DMS153 treated with DMSO at 0.1 percent for 48 hours (cell line): ENCODE data around the gene OR6B1.
"Not testable (repeated sequence)": the region's sequence is repeated elsewhere in the genome, so short reads cannot be mapped to it uniquely, and the experiment has no call there.

Source experiments
- DNase-seq: peaks from one replicate; lab custom pipeline; 2025; ENCODE audit not compliant: unreplicated experiment; lab: John Stamatoyannopoulos, UW

The OR6B1 gene

DNA sequence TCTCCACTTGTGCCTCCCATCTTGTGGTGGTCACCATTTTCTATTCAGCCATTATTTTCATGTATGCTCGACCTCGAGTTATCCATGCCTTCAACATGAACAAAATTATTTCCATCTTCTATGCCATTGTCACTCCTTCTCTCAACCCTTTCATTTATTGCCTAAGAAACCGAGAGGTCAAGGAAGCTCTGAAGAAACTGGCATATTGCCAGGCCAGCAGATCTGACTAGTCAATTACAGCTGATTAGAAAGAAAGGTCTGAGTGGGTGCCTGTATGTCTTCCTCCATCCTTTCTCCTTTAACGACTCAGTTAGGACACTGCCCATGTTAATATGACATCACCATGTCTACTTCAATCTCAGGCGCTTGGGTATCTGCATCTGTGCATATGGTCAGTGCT lies 4.6 kb downstream of the OR6B1 start:
- DNase-seq, result no peak

DNA sequence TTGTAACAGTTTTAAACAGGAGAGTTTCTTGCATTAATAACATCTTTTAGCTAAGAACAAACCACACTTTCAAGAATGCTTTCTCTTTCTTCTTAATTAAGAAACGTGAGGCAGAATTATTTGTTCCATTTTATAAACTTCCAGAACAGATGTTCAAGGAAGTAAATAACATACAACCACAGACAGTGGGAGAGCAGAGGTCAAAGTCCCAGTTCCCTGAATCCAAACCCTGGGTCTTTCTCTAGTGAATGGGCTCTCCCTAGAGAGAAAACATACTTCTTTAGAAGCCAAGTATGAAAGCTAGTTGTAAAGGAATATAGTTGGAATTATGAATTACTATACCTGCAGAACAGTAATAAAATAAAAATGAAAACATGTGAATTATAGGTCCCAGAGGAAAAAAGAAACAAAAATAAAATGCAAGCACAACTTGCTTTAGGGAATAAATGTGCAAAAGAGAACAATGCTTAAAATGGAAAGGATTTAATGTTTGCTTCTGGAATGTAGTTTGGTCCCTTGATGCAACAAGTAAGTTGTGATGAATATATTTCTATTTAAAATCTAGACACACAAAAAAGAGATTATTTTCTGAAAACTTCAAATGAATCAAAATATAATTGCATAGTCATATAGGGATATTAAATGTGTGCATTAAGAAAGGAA lies 6.0 kb downstream of the OR6B1 start:
- no peak for DNase-seq

DNA sequence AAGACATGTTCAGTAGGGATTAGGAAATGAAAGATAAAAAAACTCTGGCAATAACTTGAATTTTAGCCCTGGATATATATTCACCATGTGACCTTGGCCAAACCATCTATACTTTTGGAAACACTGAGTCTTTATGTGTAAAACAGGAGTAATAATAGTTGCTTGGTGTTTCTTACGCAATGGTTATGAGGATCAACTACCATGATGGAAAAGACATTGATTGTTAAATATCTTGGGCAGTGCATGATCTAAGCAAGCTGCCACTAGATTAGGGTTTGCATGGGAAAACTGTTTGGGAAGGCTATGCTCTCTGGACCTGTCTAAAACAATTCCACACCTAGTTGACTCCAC lies 6.5 kb downstream of the OR6B1 start:
- no peak for DNase-seq

DNA sequence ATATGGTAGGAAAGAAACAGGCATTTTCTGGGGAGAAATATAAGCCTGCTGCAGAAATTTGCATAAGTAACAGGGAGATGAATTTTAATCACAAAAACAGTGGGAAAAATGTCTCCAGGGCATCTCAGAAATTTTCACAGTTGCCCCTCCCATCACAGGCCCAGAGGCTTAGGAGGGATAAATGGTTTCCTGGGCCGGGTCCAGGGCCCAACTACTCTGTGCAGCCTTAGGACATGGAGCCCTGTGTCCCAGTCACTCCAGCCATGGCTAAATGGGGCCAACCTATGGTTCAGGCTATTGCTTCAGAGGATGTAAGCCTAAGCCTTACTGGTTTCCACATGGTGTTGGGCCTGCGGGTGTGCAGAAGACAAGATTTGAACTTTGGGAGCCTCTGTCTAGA lies 9.2 kb downstream of the OR6B1 start:
- DNase-seq, result no peak

DNA sequence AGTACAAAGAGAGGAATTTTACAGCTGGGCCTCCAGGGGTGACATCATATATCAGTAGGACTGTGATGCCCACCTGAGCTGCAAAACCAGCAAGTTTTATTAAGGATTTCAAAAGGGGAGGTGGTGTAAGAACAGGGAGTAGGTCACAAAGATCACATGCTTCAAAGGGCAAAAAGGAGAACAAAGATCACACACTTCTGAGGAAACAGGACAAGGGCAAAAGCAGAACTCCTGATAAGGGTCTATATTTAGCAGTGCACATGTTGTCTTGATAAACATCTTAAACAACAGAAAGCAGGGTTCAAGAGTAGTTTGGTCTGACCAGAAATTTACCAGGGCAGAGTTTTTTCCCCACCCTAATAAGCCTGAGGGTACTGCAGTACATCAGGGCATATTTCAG lies 9.9 kb downstream of the OR6B1 start:
- DNase-seq, result not testable (repeated sequence)

DNA sequence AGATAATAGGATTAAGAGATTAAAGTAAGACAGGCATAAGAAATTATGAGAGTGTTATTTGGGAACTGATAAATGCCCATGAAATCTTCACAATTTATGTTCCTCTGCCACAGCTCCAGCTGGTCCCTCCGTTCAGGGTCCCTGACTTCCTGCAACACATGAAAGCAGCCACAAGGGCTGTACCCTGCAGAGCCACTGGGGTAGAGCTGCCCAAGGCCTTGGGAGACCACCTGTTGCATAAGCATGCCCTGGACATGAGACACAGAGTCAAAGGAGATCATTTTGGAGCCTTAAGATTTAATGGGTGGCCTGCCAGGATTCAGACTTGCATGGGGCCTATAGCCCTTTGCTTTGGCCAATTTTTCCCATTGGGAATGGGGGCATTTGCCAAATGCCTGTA lies 10.7 kb downstream of the OR6B1 start:
- DNase-seq, result not testable (repeated sequence)

DNA sequence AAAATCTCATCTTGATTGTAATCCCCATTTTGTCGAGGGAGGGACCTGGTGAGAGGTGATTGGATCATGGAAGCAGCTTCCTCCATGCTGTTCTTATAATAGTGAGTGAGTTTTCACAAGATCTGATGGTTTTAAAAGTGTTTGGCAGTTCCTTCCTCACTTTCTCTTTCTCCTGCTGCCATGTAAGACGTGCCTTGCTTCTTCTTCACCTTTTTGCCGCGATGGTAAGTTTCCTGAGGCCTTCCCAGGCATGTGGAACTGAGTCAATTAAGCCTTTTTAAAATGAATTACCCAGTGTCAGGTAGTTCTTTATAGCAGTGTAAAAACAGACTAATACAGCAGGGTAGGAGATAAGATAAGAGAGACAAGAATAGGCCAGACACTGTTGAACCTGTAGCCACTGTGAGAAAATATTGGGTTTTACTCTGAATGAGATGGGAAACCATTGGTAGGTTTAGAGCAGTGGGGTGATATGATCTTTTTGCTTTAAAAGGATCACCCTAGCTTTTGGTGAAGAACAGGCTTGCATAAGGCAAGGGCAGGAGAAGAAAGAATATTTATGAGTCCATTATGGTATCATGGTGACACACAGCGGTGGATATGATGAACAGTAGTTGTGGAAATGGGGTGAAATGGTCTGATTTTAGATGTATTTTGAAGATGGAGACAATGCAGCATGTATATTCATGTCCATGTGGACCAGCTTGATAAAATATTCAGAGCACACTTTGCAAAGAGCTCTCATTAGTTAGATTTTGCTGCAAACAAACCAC lies 11.5 kb downstream of the OR6B1 start:
- no peak for DNase-seq

DNA sequence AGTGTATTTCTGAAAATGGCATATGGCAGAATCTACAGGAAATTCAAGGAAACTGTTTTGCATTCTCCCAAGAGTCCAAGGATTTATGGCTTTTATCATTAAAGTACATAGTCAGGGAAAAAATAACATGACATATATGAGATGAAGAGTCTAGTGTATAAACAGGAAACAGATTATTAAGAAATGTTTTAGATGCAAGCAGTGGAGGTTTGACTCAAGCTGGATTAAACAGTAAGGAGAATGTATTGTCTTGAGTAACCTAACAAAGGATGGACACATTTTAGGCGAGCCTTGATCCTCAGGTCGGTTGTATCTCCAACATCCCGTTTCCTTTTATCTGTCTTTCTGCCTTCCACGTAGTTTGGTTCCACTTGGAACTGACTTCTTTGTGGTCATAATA lies 17.9 kb downstream of the OR6B1 start:
- DNase-seq, result no peak

DNA sequence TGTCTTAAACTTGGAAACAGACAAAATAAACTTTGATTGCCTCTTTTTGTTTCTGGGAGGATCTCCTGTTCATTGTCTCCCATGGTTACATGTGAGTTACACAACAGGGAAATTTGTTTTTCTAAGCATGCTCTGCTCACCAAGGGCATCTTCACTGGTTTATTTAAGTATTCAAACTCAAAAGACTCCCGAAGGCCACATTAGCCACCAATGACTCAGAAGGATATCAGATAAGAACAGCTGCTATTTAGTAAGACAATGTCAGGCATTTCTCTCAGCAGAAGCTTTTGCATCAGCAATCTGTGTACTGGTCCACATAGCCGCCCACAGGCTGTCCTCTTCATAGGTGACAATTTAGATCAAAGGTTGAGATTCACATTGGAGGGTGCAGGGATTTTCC lies 19.3 kb downstream of the OR6B1 start:
- DNase-seq, result no peak

DNA sequence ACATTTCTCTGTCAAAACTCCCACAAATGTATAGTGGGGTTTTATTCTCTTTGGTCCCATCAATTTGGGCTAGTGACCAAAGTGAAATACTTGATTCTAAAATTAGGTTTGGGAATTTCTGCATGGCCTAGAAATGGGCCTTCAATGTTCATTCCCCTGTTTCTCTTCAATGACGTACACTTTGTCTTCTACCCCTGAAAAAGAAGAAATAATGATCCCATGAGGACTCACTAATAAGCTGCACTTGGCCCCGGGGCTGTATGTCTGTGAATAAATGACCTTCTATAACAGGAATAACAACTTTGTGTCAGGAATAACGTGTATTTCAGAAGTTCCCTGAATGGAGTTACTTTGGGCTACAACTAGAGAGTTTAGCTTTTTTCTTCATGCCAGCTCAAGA lies 20.2 kb downstream of the OR6B1 start:
- no peak for DNase-seq

DNA sequence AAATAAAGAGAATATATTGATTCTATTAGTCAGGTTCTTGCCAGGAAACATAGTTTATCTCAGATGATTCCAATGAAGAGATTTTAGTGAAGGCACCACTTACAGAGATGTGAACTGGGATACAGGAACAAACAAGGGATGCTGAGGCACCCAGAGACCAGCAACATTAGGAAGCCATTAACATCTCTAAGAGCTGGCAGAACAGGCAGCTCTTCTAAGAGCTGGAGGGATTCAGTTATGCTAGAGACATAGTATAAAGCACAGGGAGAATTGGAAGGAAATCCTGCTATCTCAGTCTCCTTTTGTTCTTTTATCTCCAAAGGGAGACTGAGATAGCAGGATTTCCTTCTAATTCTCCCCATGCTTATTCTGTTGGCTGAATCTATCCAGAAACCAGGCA lies 22.0 kb downstream of the OR6B1 start:
- DNase-seq, result no peak

DNA sequence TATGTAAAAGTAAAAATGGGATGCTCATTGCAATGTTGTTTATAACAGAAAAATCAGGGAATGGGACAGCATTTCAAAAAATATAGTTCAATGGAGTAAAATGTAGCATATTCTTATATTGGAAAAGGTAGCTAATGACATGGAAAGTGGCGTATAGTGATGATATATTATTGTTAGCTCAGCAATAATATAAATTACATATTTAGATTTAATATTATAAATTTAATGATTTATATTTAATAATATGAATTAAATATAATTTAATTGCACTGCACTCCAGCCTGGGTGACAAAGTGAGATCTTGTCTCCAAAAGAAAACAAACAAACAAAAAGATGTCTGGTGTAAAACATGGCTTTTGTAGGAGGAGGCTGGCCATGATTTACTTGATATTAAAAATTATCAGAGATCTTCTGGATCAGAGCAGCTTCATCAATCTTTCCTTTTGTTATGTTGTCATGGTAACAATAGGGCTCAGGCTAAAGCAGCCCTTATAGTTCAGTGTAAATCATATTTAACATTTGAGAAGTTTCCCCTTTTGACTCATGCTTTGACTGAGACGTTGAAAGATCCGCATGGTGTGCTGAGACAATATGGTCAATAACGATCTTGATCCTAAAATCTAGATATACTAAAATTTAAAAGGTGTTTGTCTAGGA lies 23.2 kb downstream of the OR6B1 start:
- no peak for DNase-seq

DNA sequence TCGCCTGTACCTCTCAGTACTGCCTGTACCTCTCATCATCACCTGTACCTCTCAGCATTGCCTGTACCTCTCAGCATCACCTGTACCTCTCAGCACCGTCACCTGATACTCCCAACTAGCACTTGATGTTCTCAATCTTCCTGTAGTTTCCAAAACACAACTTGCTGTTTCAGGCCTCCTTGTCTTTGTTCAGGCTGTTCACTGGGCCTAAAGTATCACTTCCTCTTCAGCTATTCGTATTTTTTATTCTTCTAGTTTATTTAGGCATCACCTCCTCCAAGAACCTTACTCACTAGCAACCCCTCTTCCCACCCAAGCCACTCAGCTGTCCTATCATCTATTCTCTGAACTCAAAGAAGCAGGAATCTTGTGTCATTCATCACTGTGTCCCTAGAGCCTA lies 24.1 kb downstream of the OR6B1 start:
- DNase-seq, result no peak

DNA sequence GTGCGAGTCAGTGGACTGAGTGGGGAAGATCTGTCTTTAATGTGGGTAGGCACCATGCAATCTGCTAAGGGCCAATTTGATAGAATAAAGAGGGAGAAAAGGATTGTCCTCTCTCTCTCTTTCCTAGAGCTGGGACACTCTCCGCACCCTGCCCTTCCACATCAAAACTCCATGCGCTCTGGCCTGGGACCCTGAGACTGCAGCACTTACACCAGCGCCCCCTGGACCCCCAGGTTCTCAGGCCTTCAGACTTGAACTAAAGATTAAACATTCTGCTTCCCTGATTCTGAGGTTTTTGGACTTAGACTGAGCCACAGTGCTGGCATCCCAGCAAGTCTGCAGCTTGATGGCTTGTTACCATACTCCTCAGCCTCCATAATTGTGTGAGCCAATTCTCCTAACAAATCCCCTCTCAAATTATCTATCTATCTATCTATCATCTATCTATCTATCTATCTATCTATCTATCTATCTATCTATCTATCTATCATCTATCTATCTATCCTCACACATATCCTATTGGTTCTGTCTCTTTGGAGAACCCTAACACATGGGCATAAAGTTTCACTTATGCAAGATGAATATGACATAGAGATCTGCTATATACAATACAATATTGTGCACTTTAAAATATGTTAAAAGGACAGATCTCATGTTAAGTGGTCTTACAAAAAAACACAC lies 26.2 kb downstream of the OR6B1 start:
- DNase-seq, result no peak

DNA sequence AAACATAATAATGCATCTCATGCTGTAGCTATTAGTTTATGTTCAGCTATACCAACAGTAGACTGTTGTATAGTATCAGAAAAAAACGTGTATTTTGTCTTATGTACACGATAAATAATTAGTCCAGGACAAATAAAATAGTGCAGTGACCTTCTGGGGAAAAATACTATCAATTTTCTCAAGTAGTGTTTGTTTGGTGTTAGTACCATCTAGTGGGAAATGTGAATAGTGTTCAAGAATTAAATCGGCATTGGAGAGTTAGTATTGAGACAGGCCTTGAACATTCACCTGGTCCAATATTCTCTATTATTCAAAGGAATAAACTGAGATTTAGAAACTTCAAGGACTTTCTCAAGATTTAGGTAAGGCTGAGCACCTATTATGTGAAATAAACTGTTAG lies 26.9 kb downstream of the OR6B1 start:
- DNase-seq, result no peak

DNA sequence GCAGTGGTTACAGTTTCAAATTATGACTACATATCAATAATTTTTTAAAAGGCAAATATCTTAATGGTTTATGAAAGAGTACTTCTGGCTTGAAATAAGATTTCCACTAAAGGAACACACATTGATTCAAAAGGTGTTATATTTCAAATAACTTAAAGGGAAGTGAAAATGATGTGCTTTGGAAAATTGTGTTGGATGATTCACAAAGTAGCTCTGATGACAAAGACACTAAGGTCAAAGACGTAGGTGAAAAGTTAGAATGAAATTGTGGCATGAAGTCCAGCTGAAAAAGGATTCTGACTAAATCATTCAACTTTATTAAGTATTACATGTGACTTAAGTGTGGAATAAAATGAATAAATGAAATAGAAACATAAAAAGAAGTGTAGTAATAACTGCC lies 27.9 kb downstream of the OR6B1 start:
- no peak for DNase-seq

DNA sequence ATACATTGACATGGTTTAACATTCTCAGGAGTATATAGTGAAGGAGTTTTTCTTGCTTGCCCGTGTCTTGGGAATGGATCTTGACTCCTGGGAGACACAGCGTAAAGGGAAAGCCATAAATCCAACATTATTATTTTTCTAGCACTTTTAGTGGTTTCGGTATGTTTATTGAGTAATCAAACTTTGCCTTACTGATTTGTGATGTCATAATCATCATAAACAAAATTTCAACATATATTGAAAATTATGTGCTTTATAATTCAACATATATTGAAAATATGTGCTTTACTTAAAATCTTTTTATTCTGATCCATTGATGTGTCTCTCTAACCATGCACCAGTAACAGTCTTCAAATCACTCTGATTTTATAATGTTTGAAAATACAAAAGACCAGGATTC lies 28.4 kb downstream of the OR6B1 start:
- DNase-seq, result no peak

DNA sequence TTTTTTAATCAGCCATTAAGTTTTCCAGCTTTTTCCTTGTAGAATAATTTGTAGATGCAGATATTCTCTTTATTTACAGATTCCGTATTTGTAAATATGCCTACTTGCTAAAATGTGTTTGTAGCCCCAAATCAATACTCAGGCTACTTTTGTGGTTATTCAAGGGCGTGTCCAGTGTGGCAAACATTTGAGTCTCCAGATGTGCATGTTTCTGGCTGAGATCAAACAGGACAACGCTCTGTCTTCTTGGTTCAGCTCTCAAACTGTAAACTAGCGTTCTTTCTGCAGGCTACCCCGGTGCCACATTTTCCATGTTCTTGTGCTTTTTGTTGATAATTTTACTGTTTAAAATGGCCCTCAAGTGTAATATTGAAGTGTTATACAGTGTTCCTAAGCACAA lies 32.4 kb downstream of the OR6B1 start:
- DNase-seq, result no peak

DNA sequence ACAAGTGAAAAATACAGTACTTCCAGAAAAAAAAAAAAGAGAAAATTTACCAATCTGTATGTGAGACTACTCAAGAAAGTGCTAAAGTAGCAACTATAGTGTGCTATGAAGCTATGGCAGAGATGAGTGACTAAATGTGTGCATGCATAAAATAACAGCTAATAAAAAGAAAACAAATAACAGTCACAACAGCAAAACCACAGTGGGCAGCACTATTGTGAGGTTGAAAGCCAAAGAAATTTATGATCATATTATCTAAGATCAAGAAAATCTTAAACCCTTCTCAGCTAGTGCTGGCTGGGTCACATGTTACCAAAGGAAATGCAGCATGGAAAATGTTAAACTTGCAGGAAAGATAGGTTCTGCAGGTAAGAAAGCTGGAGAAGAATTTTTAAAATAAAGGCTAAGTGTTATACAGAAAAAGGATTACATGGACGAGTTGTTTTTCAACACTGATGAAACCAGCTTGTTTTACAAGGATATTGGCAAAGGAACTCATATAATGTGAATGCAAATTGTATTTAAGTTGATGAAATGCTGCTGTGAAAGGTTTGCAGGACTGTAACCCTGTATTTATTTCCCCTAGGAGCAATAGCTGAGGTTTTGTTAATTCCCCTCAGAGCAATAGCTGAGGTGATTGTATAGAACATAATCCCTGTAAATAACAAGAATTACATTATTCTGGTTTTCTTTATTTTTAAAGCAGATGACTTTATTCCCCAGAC lies 33.0 kb downstream of the OR6B1 start:
- no peak for DNase-seq

DNA sequence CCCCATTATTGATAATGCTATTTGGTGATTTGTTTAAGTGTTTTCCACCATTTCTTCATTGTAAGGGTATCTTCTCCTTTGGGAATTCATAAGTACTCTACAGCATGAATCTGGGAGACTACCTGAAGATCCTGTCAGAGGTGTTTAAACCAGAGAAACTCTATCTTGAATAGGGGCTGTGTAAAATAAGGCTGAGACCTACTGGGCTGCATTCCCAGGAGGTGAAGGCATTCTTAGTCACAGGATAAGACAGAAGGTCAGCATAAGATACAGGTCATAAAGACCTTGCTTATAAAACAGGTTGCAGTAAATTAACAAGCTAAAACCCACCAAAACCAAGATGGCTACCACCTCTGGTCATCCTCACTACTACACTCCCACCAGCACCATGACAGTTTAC lies 35.3 kb downstream of the OR6B1 start:
- DNase-seq, result no peak

DNA sequence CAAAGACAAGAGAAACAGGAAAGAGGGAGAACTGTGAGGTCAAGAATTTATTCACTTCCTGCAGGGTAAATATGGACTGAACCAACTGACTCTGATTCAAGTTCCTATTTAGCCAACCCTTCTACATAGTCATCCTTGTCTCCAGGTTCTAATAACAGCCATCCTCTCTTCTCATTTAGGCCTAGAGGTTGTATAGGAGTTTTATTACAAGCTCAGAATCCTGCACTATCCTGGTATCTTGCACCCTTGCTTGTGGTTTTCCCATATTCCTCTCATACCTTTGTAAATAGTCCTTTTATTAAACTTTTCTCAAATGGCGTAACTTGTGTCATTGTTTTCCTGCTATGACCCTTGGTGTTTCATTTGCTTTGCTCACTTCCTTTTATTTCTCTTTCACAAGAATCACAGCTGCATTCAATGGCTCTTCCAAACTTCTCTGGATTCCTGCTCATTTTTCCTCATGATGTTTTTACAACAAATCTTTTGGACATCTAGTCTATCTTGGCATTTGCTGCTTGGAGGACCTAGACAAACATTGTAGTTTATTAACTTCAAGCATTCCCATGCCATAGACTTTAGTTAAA lies 36.3 kb downstream of the OR6B1 start:
- DNase-seq, result no peak
